HFF-Myc (cell line): ENCODE measurements around the gene SCN1B.
A peak's percentile ranks its signal among the peaks of the same experiment; 100 is the strongest.

Source experiments
- DNase-seq: peaks from one replicate; pipeline ENCODE4 v3.0.0-alpha.2; 2011; ENCODE audit warnings: low read depth; ENCODE audit errors: extremely low read depth
- H3K4me3 ChIP-seq: replicated peaks from 2 replicates; pipeline ENCODE4 v1.5.1; 2011; ENCODE audit warnings: low read depth, mild to moderate bottlenecking, control low read depth, low read length
- CTCF ChIP-seq: IDR thresholded peaks from 2 replicates; pipeline ENCODE4 v1.5.1; 2012; ENCODE audit warnings: mild to moderate bottlenecking, low read depth, low read length, control low read depth; ENCODE audit errors: missing control alignments

The SCN1B gene

GRCh38 chr19:35051796-35052195 lies 21.5 kb downstream of the SCN1B start:
- no peak overlapping the region for H3K4me3 ChIP-seq
- no peak for DNase-seq
- no peak for TF ChIP-seq CTCF

- DNase-seq: no peak
- no peak overlapping the region for H3K4me3 ChIP-seq
- no peak for TF ChIP-seq CTCF
Observed at GRCh38 chr19:35052599-35053190, 22.4 kb downstream of the SCN1B start.

DNA sequence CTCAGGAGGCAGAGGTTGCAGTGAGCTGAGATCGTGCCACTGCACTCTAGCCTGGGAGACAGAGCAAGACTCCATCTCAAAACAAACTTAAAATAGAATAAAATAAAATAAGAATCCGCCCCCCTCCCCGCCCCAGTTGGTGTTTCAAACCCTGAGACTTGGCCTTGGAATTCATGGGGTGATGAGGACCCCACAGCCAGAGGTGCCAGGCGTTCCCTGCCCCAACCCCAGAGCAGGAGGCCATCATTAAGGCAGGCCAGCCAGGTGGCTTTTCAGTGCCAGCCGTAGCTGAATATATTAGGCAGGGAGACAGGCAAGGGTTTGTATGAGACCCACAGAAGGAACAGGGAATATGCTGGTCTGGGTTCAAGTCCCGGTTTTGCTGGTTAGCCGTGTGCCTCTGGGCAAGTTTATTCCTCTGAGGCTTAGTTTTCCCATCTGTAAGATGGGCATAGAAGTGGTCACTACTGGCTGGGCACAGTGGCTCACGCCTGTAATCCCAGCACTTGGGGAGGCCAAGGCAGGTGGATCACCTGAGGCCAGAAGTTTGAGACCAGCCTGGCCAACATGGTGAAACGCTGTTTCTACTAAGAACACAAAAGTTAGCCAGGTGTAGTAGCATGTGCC lies 23.5 kb downstream of the SCN1B start:
- TF ChIP-seq CTCF: no peak
- no peak for DNase-seq
- H3K4me3 ChIP-seq: no peak overlapping the region

- H3K4me3 ChIP-seq: no peak overlapping the region
- DNase-seq: no peak
Observed at GRCh38 chr19:35054626-35055025, 24.4 kb downstream of the SCN1B start.

DNA sequence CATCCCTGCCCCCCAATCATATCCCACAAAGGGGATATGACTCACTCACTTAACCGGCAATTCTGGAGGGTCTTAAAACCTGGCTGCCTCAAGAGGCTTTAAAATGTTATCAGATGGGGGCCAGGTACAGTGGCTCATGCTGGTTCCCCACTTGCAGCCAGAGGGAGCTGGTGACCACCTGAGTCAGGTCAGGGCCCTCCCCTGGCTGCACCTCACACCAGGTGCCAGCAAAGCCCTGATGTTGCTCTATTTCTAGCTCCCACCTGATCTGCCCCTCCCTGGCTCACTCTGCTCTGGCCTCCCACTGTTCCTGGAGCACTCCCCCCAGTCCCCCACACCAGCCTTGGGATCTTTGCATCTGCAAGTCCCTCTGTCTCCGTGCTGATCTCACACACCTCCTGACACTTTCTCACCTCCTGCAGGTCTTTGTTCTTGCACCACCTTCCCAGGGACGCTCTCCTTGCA lies 25.5 kb downstream of the SCN1B start:
- no peak overlapping the region for H3K4me3 ChIP-seq
- DNase-seq: no peak
- TF ChIP-seq CTCF: peak; percentile 19

More at GRCh38 chr19:35054626-35055025, 24.4 kb downstream of the SCN1B start:
- no peak for TF ChIP-seq CTCF

GRCh38 chr19:35056513-35057063 lies 26.3 kb downstream of the SCN1B start:
- no peak overlapping the region for H3K4me3 ChIP-seq
- no peak for DNase-seq
- TF ChIP-seq CTCF: no peak
